Lung (tissue), 12 donors: ENCODE results near the gene PIK3CG. TPM values are rescaled to one million over a fixed set of nuclear protein-coding genes. Genes with fewer than 3 reads are reported as not detected.
"Not testable (repeated sequence)": the region's sequence is repeated elsewhere in the genome, so short reads cannot be mapped to it uniquely, and the experiment has no call there.

Experiments
- ATAC-seq: fragments of 200-7000 bp; cut with Tn5 transposase; one replicate; pipeline ENCODE4 v1.9.1; 2020; ENCODE audit warnings: moderate number of reproducible peaks; ENCODE audit not compliant: insufficient read depth, low FRiP score
- DNase-seq, 3 donors: peaks; one replicate each; pipeline ENCODE4 v3.0.0-alpha.2; 2013 to 2017
- H3K27ac ChIP-seq, 2 donors: one replicate each; pipeline ENCODE4 v1.5.1; 2013; ENCODE audit warnings: mild to moderate bottlenecking in 2 of 2, moderate library complexity in 2 of 2, control low read depth in 1 of 2, inconsistent platforms in 1 of 2, low read depth in 1 of 2, low read length in 1 of 2
- H3K27me3 ChIP-seq, 3 donors: one replicate each; pipeline ENCODE4 v1.5.1; 2013; ENCODE audit warnings: low read length in 2 of 3; ENCODE audit not compliant: control insufficient read depth in 3 of 3, insufficient read depth in 3 of 3
- H3K36me3 ChIP-seq, 4 donors: one replicate each; pipeline ENCODE4 v1.5.1; 2013; ENCODE audit warnings: low read length in 4 of 4, mild to moderate bottlenecking in 1 of 4, moderate library complexity in 1 of 4; ENCODE audit not compliant: control insufficient read depth in 4 of 4, insufficient read depth in 4 of 4
- H3K4me1 ChIP-seq, 5 donors: one replicate each; pipeline ENCODE4 v1.5.1; 2013; ENCODE audit warnings: low read length in 5 of 5, mild to moderate bottlenecking in 2 of 5, moderate library complexity in 1 of 5; ENCODE audit not compliant: control insufficient read depth in 5 of 5, insufficient read depth in 5 of 5
- H3K4me3 ChIP-seq: one replicate; pipeline ENCODE4 v1.5.1; 2013; ENCODE audit warnings: mild to moderate bottlenecking, control low read depth, moderate library complexity
- H3K9ac ChIP-seq, 2 donors: one replicate each; pipeline ENCODE4 v1.5.1; 2013; ENCODE audit warnings: low read length in 2 of 2, control low read depth in 1 of 2; ENCODE audit not compliant: insufficient read depth in 1 of 2
- H3K9me3 ChIP-seq, 4 donors: one replicate each; pipeline ENCODE4 v1.5.1; 2013; ENCODE audit warnings: low read length in 3 of 4, mild to moderate bottlenecking in 1 of 4, moderate library complexity in 1 of 4; ENCODE audit not compliant: control insufficient read depth in 4 of 4, insufficient read depth in 3 of 4
- WGBS, 2 donors: extraction: QIAGEN DNeasy Blood & Tissue Kit; methylation state at CpG; one replicate each; pipeline ENCODE4 v1.1.7; 2013; 5-methylcytosine and 5-hydroxymethylcytosine counted together
- polyA plus RNA-seq, 2 donors: library from polyadenylated mRNA; stranded (reverse); fragments of 200-250 nt; gene quantifications; one replicate each; pipeline ENCODE4 v1.2.1, GENCODE V29; 2013
- total RNA-seq, 2 donors: library from RNA; depleted of rRNA in 1 of 2; stranded (reverse); fragments of >200 nt in 1 of 2; gene quantifications; one replicate each; pipeline ENCODE4 v1.2.1, GENCODE V29; 2014 to 2021
- TF ChIP-seq, protein P1 (sequence below): IDR thresholded peaks from 2 replicates; pipeline ENCODE4 v1.5.1; 2012; ENCODE audit warnings: mild to moderate bottlenecking; ENCODE audit errors: control extremely low read depth, extremely low read depth
- donor health status: control.
- donor health status: control.
- donor health status: Bipolar disorder and iron deficiency.
- donor health status: healthy.
- donor health status: DM: yes; HTN: yes; CAD: no.

Gene PIK3CG
- total and polyA plus RNA-seq, 4 donors, result 0.61 to 10.8 (median 6.8) TPM

DNA sequence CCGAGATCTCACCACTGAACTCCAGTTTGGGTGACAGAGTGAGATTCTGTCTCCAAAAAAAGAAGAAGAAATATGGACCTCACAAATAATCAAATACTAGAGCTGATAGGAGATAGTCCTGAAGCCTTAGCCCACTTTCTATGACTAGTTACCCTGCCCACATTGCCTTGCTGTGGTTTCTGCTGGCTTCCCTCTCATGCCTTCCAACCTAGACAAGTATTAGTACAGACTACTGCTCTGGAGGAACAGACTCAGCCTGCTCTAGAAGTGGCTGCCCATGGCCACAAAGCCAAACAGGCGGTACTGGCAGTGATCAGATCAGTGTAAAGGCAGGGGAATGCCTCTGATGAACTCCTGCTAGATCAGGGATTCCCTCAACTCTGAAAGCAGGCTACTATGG is 89.8 kb downstream of the PIK3CG start:
- no peak for ATAC-seq
- no peaks in the 10 kb centered on the region for H3K27me3 ChIP-seq
- H3K9ac ChIP-seq, result no peak overlapping the region
- H3K9me3 ChIP-seq, result no peaks in the 10 kb centered on the region
- peaks cover 0 to 24% (median 0%) of the 10 kb centered on the region in 5 donors for H3K4me1 ChIP-seq
- DNase-seq, result no peak
- no peaks in the 10 kb centered on the region for H3K36me3 ChIP-seq
- no peak overlapping the region for H3K4me3 ChIP-seq
- H3K27ac ChIP-seq, result no peak overlapping the region
- WGBS, 2 donors, result 96 to 97% methylated on average over 2 of the region's 2 CpGs
- TF ChIP-seq, protein P1, sequence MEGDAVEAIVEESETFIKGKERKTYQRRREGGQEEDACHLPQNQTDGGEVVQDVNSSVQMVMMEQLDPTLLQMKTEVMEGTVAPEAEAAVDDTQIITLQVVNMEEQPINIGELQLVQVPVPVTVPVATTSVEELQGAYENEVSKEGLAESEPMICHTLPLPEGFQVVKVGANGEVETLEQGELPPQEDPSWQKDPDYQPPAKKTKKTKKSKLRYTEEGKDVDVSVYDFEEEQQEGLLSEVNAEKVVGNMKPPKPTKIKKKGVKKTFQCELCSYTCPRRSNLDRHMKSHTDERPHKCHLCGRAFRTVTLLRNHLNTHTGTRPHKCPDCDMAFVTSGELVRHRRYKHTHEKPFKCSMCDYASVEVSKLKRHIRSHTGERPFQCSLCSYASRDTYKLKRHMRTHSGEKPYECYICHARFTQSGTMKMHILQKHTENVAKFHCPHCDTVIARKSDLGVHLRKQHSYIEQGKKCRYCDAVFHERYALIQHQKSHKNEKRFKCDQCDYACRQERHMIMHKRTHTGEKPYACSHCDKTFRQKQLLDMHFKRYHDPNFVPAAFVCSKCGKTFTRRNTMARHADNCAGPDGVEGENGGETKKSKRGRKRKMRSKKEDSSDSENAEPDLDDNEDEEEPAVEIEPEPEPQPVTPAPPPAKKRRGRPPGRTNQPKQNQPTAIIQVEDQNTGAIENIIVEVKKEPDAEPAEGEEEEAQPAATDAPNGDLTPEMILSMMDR, result no peak

DNA sequence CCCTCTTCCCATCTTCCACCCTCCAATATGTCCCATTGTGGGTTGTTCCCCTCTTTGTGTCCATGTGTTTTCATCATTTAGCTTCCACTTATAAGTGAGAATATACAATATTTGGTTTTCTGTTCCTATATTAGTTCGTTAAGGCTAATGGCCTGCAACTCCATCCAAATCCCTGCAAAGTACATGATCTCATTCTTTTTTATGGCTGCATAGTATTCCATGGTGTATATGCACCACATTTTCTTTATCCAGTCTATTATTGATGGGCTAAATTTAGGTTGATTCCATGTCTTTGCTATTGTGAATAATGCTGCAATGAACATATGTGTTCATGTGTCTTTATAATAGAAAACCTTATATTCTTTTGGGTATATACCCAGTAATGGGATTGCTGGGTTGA is 90.8 kb downstream of the PIK3CG start:
- H3K4me3 ChIP-seq, H3K36me3 ChIP-seq, H3K27ac ChIP-seq, H3K9ac ChIP-seq, ATAC-seq, H3K27me3 ChIP-seq, DNase-seq, H3K9me3 ChIP-seq: not testable (repeated sequence)
- WGBS, 2 donors, result 76 to 91% methylated on average over 1 of the region's 1 CpG
- peaks cover 0 to 19% (median 0%) of the 10 kb centered on the region in 5 donors for H3K4me1 ChIP-seq

Other genes with a start within 250 kb of the PIK3CG start
- gene CCDC71L, start 204.1 kb upstream of the PIK3CG start, total RNA-seq, result 10 to 100 TPM in 1 of 2 donors, 1 to 10 TPM in 1; 8.5 to 32.4 TPM
- 10 to 100 TPM; 14.4 to 47.6 TPM for gene CCDC71L, start 204.1 kb upstream of the PIK3CG start, polyA plus RNA-seq
- gene PRKAR2B, start 179.4 kb downstream of the PIK3CG start, total RNA-seq, result 10 to 100 TPM in 1 of 2 donors, 1 to 10 TPM in 1; 6.6 to 15.0 TPM
- gene PRKAR2B, start 179.4 kb downstream of the PIK3CG start, polyA plus RNA-seq, result 1 to 10 TPM; 3.5 to 4.9 TPM